MCF 10A (cell line): ENCODE measurements around the gene USP25. TPM values are rescaled to one million over a fixed set of nuclear protein-coding genes. Genes with fewer than 3 reads are reported as not detected.

Source experiments
- BruUV-seq: library from RNA; stranded (reverse); fragments of 400-500 nt; replicated peaks from 2 replicates; lab custom pipeline; 2021; lab: Mats Ljungman, UMichigan
- CTCF ChIA-PET: fragments of 300-600 bp; sonication (Branson Sonifier 250); formaldehyde crosslinking; extraction: SDS; loops from one replicate; lab custom pipeline; 2021; ENCODE audit warnings: antibody characterized with exemption, inconsistent platforms; lab: Yijun Ruan, JAX
- POLR2A ChIA-PET: fragments of 300-600, 350-650 bp; sonication (Branson Sonifier 250); formaldehyde crosslinking; extraction: SDS; loops from one replicate; lab custom pipeline; 2020; ENCODE audit warnings: antibody characterized with exemption, inconsistent platforms; lab: Yijun Ruan, JAX
- DNase-seq: peaks from one replicate; pipeline ENCODE4 v3.0.0-alpha.2; 2018; ENCODE audit not compliant: unreplicated experiment
- H3K27ac Mint-ChIP-seq: one replicate; pipeline ENCODE4 v1.8.0; 2022; ENCODE audit warnings: mild to moderate bottlenecking, low read depth, mixed read lengths; ENCODE audit not compliant: unreplicated experiment
- H3K27me3 Mint-ChIP-seq: one replicate; pipeline ENCODE4 v1.8.0; 2022; ENCODE audit warnings: mixed read lengths; ENCODE audit not compliant: insufficient read depth, unreplicated experiment
- H3K36me3 Mint-ChIP-seq: one replicate; pipeline ENCODE4 v1.8.0; 2022; ENCODE audit warnings: mild to moderate bottlenecking, moderate library complexity, mixed read lengths; ENCODE audit not compliant: insufficient read depth, unreplicated experiment
- H3K4me1 Mint-ChIP-seq: one replicate; pipeline ENCODE4 v1.8.0; 2022; ENCODE audit warnings: mixed read lengths; ENCODE audit not compliant: insufficient read depth, unreplicated experiment
- H3K4me3 Mint-ChIP-seq: one replicate; pipeline ENCODE4 v1.8.0; 2022; ENCODE audit warnings: mild to moderate bottlenecking, moderate library complexity, mixed read lengths; ENCODE audit not compliant: unreplicated experiment
- H3K9me3 Mint-ChIP-seq: one replicate; pipeline ENCODE4 v1.8.0; 2022; ENCODE audit warnings: mixed read lengths; ENCODE audit not compliant: unreplicated experiment
- intact Hi-C: fragments of 100-400 bp; cut with micrococcal nuclease; formaldehyde crosslinking; loops from 2 replicates; pipeline ENCODE4 v1.14.1; 2022
- total RNA-seq: library from RNA; stranded (reverse); gene quantifications from 2 replicates; pipeline ENCODE4 v1.2.3, GENCODE V29; 2022
- TF ChIP-seq, protein P1 (sequence below): fragments of 200-600 bp; IDR thresholded peaks from one replicate; pipeline ENCODE4 v1.8.0; 2022; ENCODE audit warnings: antibody characterized with exemption, mild to moderate bottlenecking; ENCODE audit not compliant: unreplicated experiment

Gene USP25
- total RNA-seq, 1 experiment from 2014 or later: 90.8 TPM

GRCh38 chr21:15850645-15851044 is 120.9 kb downstream of the USP25 start:
- CTCF ChIA-PET: interaction anchor here (0.6 to 0.7 kb wide), 2 partner anchors 101 to 171 kb away, joined by 3 read pairs; no protein-coding TSS in a partner anchor
- TF ChIP-seq, protein P1, sequence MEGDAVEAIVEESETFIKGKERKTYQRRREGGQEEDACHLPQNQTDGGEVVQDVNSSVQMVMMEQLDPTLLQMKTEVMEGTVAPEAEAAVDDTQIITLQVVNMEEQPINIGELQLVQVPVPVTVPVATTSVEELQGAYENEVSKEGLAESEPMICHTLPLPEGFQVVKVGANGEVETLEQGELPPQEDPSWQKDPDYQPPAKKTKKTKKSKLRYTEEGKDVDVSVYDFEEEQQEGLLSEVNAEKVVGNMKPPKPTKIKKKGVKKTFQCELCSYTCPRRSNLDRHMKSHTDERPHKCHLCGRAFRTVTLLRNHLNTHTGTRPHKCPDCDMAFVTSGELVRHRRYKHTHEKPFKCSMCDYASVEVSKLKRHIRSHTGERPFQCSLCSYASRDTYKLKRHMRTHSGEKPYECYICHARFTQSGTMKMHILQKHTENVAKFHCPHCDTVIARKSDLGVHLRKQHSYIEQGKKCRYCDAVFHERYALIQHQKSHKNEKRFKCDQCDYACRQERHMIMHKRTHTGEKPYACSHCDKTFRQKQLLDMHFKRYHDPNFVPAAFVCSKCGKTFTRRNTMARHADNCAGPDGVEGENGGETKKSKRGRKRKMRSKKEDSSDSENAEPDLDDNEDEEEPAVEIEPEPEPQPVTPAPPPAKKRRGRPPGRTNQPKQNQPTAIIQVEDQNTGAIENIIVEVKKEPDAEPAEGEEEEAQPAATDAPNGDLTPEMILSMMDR: no peak
- no peaks in the 10 kb centered on the region for H3K9me3 Mint-ChIP-seq
- peaks cover 25% of the 10 kb centered on the region for H3K4me1 Mint-ChIP-seq
- H3K36me3 Mint-ChIP-seq: peaks cover 38% of the 10 kb centered on the region
- H3K4me3 Mint-ChIP-seq: no peak overlapping the region
- H3K27ac Mint-ChIP-seq: no peak overlapping the region
- peak; percentile 48 for DNase-seq
- intact Hi-C loops: no loop called here
- no TSS peak for BruUV-seq
- POLR2A ChIA-PET: interaction anchor here (1.1 kb wide), 1 partner anchor 17 kb away, joined by 3 read pairs; no protein-coding TSS in a partner anchor
- H3K27me3 Mint-ChIP-seq: no peaks in the 10 kb centered on the region

DNA sequence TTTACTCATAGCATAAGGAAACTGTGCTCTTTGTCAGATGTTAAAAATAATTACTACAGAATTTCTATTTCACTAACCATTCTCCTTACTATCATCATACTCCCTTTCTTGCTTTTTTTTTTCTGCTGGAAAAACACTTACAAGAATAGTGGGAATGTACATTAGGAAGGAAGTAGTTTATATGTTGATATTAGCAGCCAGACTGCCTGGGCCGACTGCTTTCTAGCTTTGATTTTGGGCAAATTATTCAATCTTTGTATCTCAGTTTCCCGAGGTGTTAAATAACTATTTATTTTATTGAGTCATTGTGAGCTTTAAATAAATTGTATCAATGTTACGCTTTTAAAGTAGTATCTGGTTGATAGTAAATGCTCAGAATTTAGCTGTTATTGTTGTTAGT is 122.4 kb downstream of the USP25 start:
- CTCF ChIA-PET: no interaction called here
- no peaks in the 10 kb centered on the region for H3K9me3 Mint-ChIP-seq
- POLR2A ChIA-PET: interaction anchor here (0.6 kb wide), 1 partner anchor 92 kb away, joined by 3 read pairs; no protein-coding TSS in a partner anchor

GRCh38 chr21:15853126-15853525 is 123.3 kb downstream of the USP25 start:
- BruUV-seq: no TSS peak
- H3K27me3 Mint-ChIP-seq: no peaks in the 10 kb centered on the region
- POLR2A ChIA-PET: interaction anchor here (0.7 kb wide), 1 partner anchor 46 kb away, joined by 3 read pairs; no protein-coding TSS in a partner anchor

More for the DNA sequence above, 122.4 kb downstream of the USP25 start:
- H3K27ac Mint-ChIP-seq: no peak overlapping the region
- peaks cover 19% of the 10 kb centered on the region for H3K4me1 Mint-ChIP-seq
- TF ChIP-seq, protein P1: no peak
- H3K27me3 Mint-ChIP-seq: no peaks in the 10 kb centered on the region
- intact Hi-C loops: no loop called here
- H3K36me3 Mint-ChIP-seq: peaks cover 34% of the 10 kb centered on the region
- no peak overlapping the region for H3K4me3 Mint-ChIP-seq
- no TSS peak for BruUV-seq
- no peak for DNase-seq

DNA sequence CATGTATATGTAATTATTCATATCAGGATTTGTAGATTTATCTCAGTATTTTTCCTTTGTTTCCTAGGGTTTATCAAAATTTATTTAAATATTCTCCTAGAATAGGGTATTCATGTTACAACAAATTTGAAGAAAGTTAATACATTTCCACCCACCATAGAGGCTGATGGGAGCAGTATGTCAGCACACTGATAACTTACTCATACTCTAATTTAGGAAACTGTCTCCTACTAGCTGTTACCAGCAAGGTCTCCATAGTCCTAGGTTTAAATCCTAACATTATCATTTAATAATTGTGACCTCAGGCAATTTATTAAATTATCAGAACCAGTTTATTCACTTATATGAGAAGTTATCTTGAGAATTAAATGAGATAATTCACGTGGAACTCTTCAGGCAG is 127.0 kb downstream of the USP25 start:
- TF ChIP-seq, protein P1: no peak
- Mint-ChIP-seq H3K9me3 (no peaks in the 10 kb centered on the region), H3K27me3 (no peaks in the 10 kb centered on the region), H3K27ac (no peak overlapping the region), H3K4me3 (no peak overlapping the region), H3K4me1 (peaks cover under 1% of the 10 kb centered on the region), H3K36me3 (peaks cover 38% of the 10 kb centered on the region)
- DNase-seq: no peak
- intact Hi-C loops: no loop called here
- CTCF ChIA-PET: no interaction called here
- no TSS peak for BruUV-seq
- POLR2A ChIA-PET: no interaction called here

More at GRCh38 chr21:15853126-15853525, 123.3 kb downstream of the USP25 start:
- H3K4me1 Mint-ChIP-seq: peaks cover 18% of the 10 kb centered on the region
- peak overlapping the region; percentile 12 for H3K27ac Mint-ChIP-seq
- CTCF ChIA-PET: interaction anchor here (0.5 kb wide), 1 partner anchor 89 kb away, joined by 8 read pairs; no protein-coding TSS in a partner anchor
- intact Hi-C loops: no loop called here
- no peak for DNase-seq
- no peaks in the 10 kb centered on the region for H3K9me3 Mint-ChIP-seq
- TF ChIP-seq, protein P1: no peak
- no peak overlapping the region for H3K4me3 Mint-ChIP-seq
- H3K36me3 Mint-ChIP-seq: peaks cover 35% of the 10 kb centered on the region
